Measurements from ENCODE around the gene ERC2.

DNA sequence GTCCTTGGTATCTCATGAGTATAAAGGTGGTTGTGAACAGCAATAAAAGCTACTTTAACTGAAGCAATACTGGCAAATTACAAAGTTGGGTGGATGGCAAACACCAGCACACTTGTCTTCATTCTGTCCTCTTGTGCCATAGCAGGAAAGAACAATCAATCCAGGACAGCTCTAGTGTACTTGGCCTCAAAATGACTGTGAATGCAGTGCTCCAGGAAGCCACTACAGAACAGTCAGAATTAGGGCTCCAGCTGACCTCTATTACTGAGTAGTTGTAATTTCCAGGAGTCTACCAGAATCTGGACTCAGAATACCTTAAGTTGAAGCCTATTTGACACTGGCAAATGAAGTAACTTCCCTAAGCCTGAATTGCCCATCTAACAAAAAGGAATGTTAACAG is 642.2 kb downstream of the ERC2 start:
- TF ChIP-seq, protein P1, sequence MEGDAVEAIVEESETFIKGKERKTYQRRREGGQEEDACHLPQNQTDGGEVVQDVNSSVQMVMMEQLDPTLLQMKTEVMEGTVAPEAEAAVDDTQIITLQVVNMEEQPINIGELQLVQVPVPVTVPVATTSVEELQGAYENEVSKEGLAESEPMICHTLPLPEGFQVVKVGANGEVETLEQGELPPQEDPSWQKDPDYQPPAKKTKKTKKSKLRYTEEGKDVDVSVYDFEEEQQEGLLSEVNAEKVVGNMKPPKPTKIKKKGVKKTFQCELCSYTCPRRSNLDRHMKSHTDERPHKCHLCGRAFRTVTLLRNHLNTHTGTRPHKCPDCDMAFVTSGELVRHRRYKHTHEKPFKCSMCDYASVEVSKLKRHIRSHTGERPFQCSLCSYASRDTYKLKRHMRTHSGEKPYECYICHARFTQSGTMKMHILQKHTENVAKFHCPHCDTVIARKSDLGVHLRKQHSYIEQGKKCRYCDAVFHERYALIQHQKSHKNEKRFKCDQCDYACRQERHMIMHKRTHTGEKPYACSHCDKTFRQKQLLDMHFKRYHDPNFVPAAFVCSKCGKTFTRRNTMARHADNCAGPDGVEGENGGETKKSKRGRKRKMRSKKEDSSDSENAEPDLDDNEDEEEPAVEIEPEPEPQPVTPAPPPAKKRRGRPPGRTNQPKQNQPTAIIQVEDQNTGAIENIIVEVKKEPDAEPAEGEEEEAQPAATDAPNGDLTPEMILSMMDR (IDR thresholded peaks at IDR 0.05) = no peak
- no peak for TF ChIP-seq POLR2A (IDR thresholded peaks at IDR 0.05)
